ENCODE results near the gene ATAD3A. TPM values are rescaled to one million over a fixed set of nuclear protein-coding genes. Genes with fewer than 3 reads are reported as not detected.

ATAD3A gene
- total RNA-seq, 8 experiments from 2014 or later = 19.8 to 65.2 (median 35.2) TPM

GRCh38 chr1:1573843-1574720 is 62.1 kb downstream of the ATAD3A start:
- Histone ChIP-seq H3K4me3 (peak overlapping the region; percentile 71 to 97 (median 93)), H3K27ac (peak overlapping the region; percentile 100), H3K4me1 (replicated peaks in 1 of 2) (peaks cover 14% of the 10 kb centered on the region in 2 donors)
- in situ Hi-C loops (cut with MboI; ENCODE audit: low pct_unique_long_range_greater_than_20kb in 2 of 9, low sequenced_read_pairs in 9 of 9, unreplicated experiment in 9 of 9) = no loop called here
- 0 to 1% (median 1%) methylated on average over 7 to 38 of the region's 96 CpGs; no CpG with 5 or more reads in 2 of the 10 experiments for WGBS, 10 experiments
- ATAC-seq (replicated peaks in 6 of 8) = peak; percentile 65 to 85 (median 78)

DNA sequence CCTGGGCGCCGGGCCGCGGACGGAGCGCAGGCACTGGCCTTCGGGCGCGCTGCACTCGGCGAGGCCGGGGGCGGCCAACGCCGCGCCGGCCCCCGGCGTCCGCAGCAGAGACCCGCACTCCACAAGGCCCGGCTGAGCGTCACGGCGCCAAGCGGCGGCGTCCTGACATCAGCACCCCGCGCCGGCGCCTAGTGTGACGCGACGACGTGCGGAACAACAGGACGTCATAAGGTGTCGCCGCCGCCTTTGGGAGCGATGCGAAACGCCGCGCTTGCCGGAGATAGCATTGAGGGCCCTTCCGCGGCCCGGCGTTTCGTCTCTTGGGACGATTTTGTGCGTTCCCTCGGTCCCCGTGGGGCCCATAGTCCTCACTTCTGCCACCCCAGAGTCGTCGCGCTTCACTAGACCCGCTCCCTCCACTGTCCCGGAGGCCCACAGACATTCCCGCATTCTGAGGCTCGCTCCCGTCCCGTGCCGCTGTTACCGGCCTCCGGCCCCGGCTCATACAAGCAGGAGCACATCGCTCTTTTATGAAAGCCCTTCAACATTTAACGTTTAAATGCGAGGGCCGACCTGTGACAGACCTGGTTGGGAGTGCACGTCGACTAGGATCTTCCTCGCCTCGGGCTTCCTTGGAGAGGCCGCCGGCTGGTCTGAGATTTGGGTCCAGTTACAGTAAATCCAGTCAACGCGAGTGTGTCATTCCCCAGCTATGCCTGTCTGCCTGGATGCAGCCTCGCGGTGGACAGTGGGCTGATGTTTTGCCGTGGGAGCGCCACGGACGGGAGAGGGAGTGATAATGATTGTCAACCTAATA is 63.0 kb downstream of the ATAD3A start, which contains the start of gene SSU72:
Gene SSU72 (minus strand): TSS at position 143 of the 817 bp plus-strand sequence. CDS start 306 bp downstream, outside the sequence.
- Histone ChIP-seq H3K4me3 (peak within 1 kb of the TSS; percentile 71 to 97 (median 93)), H3K4me1 (replicated peaks in 1 of 2) (peaks cover 14% of the 10 kb centered on the region in 2 donors), H3K27ac (peak within 1 kb of the TSS; percentile 100)
- WGBS, 10 experiments = 0 to 3% (median 1%) methylated on average over 5 to 58 of the region's 87 CpGs; no CpG with 5 or more reads in 1 of the 10 experiments
- ATAC-seq (replicated peaks in 6 of 8) = peak; percentile 81 to 92 (median 88)
- in situ Hi-C loops (cut with MboI; ENCODE audit: low pct_unique_long_range_greater_than_20kb in 2 of 9, low sequenced_read_pairs in 9 of 9, unreplicated experiment in 9 of 9) = no loop called here

DNA sequence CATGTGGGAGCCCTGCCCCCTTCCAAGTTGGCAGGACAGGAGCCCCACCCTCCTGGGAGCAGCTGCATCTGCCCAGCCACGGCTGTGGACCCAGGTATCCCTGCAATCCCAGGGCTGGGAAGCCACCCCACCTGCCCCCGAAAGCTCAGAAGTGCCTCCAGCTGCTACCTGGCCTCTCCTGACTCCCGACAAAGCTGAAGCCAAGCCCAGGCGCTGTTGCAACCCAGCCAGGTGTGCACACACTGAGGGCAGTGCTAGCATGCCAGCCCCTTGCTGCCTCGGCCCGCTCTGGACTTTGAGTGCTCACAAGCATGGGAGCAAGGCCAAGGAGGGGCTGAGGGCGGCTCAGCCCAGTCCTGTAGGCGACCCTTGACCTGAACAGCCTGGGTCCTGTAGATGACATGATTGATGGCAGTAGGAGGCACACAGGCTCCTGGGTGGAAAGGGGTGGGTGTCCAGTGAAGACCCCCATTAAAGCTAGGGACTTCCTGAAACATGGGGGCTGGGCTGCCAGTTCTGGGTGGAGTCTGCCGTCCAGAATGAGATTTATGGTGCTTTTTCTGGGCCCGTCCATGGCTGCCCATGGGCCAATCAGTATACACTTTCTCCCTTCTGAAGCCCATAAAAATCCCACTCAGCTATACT is 65.5 kb downstream of the ATAD3A start:
- ATAC-seq (replicated peaks in 6 of 8) = peak in 3 of 8 experiments; percentile 9 to 13 (median 12)
- Histone ChIP-seq H3K4me1 (replicated peaks in 1 of 2) (peaks cover 14% of the 10 kb centered on the region in 2 donors), H3K4me3 (no peak overlapping the region), H3K27ac (no peak overlapping the region)
- WGBS, 10 experiments = 0 to 47% (median 32%) methylated on average over 1 to 5 of the region's 10 CpGs; no CpG with 5 or more reads in 2 of the 10 experiments
- in situ Hi-C loops (cut with MboI; ENCODE audit: low pct_unique_long_range_greater_than_20kb in 2 of 9, low sequenced_read_pairs in 9 of 9, unreplicated experiment in 9 of 9) = no loop called here

DNA sequence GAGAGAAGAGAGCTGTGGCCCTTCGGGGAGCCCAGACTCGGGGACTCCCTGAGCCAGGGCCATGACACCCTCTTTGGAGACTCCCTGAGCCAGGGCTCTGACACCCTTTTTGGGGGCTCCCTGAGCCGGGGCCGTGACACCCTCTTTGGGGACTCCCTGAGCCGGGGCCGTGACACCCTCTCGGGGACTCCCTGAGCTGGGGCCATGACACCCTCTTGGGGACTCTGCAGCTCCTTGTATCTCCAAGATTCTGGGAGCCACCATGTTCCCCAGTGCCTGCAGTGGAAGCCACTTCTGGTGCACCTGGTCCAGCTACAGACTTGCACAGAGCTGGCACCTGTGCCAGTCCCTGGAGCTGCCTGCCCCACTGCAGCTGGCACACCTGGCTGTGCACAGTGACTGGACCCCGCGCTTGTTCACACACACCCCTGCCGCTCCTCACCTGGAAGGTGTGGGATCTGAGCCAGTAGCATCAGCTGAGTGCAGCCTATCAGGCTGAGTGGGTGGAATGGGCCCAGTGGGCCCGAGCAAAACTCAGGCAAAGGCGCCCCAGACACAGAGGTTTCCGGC is 66.5 kb downstream of the ATAD3A start:
- Histone ChIP-seq H3K4me3 (no peak overlapping the region), H3K27ac (no peak overlapping the region), H3K4me1 (replicated peaks in 1 of 2) (peaks cover 6 to 8% of the 10 kb centered on the region in 2 donors)
- in situ Hi-C loops (cut with MboI; ENCODE audit: low pct_unique_long_range_greater_than_20kb in 2 of 9, low sequenced_read_pairs in 9 of 9, unreplicated experiment in 9 of 9) = no loop called here
- WGBS, 10 experiments = 65 to 100% (median 80%) methylated on average over 2 to 12 of the region's 13 CpGs; no CpG with 5 or more reads in 5 of the 10 experiments
- ATAC-seq (replicated peaks in 6 of 8) = no peak

DNA sequence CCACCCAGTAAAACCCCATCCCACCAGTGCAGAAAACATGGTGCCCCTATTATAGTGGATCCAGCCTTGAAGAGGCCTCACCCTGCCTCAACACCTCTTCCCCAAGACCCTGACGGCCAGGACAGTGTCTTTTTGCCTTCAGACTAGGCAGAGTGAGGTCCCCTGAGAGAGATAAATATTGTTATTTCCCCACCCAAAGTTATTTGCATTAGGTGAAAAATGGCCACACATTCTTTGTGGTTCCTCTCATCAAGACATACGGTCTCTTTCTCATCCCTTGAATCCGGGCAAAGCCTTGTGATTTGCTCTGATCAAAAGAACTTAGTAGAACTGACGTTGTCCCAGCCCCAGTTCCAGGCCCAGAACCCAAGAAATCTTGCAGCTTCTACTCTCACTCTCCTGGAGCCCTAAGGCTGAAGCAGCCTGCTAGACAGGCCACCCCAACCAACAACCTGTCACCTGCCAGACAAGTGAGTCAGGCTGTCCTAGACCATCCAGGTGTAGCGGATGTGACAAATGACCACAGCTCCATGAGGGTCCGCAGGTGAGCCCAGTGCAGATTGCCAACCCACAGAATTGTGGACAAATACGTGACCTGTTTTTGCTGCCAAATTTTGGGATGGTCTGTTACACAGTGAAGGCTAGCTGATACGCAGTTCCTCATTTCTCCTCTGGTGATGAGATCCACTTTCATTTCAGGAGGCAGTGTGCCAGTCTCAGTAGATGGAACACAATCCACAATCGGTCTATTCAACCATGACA is 70.8 kb downstream of the ATAD3A start:
- Histone ChIP-seq H3K27ac (no peak overlapping the region), H3K4me3 (no peak overlapping the region), H3K4me1 (replicated peaks in 1 of 2) (no peaks in the 10 kb centered on the region)
- ATAC-seq (replicated peaks in 6 of 8) = peak in 2 of 8 experiments; percentile 50 to 77
- 0 to 80% (median 53%) methylated on average over 1 to 9 of the region's 9 CpGs; no CpG with 5 or more reads in 1 of the 10 experiments for WGBS, 10 experiments
- in situ Hi-C loops (cut with MboI; ENCODE audit: low pct_unique_long_range_greater_than_20kb in 2 of 9, low sequenced_read_pairs in 9 of 9, unreplicated experiment in 9 of 9) = no loop called here

GRCh38 chr1:1583347-1584010 is 71.5 kb downstream of the ATAD3A start:
- H3K4me3 ChIP-seq = no peak overlapping the region
- in situ Hi-C loops (cut with MboI; ENCODE audit: low pct_unique_long_range_greater_than_20kb in 2 of 9, low sequenced_read_pairs in 9 of 9, unreplicated experiment in 9 of 9) = no loop called here
- ATAC-seq (replicated peaks in 6 of 8) = peak in 3 of 8 experiments; percentile 20 to 24 (median 22)
- no peaks in the 10 kb centered on the region for H3K4me1 ChIP-seq (replicated peaks in 1 of 2)
- no peak overlapping the region for H3K27ac ChIP-seq
- 40 to 84% (median 65%) methylated on average over 2 to 10 of the region's 23 CpGs; no CpG with 5 or more reads in 5 of the 10 experiments for WGBS, 10 experiments

Other genes starting within 250 kb of the ATAD3A start
- 10 to 100 TPM; 34.4 to 62.7 (median 46.5) TPM for gene UBE2J2, start 238.3 kb upstream of the ATAD3A start, total RNA-seq
- gene SCNN1D, start 231.7 kb upstream of the ATAD3A start, total RNA-seq = 1 to 10 TPM; 1.8 to 6.9 (median 3.2) TPM
- gene ACAP3, start 204.2 kb upstream of the ATAD3A start, total RNA-seq = 10 to 100 TPM; 23.9 to 88.9 (median 48.9) TPM
- gene PUSL1, start 203.6 kb upstream of the ATAD3A start, total RNA-seq = 10 to 100 TPM; 12.0 to 45.8 (median 22.4) TPM
- gene INTS11, start 187.5 kb upstream of the ATAD3A start, total RNA-seq = 100 to 1,000 TPM in 4 of 8 experiments, 10 to 100 TPM in 4; 67.5 to 142 (median 103) TPM
- gene CPTP, start 187.4 kb upstream of the ATAD3A start, total RNA-seq = 10 to 100 TPM; 11.2 to 22.4 (median 13.4) TPM
- gene TAS1R3, start 180.9 kb upstream of the ATAD3A start, total RNA-seq = 1 to 10 TPM in 6 of 8 experiments, under 1 TPM in 2; 0.65 to 2.3 (median 1.2) TPM
- gene DVL1, start 162.7 kb upstream of the ATAD3A start, total RNA-seq = 10 to 100 TPM; 47.8 to 81.4 (median 56.8) TPM
- 100 to 1,000 TPM in 2 of 8 experiments, 10 to 100 TPM in 6; 13.2 to 115 (median 34.5) TPM for gene MXRA8, start 153.6 kb upstream of the ATAD3A start, total RNA-seq
- 100 to 1,000 TPM in 7 of 8 experiments, 10 to 100 TPM in 1; 85.0 to 210 (median 152) TPM for gene AURKAIP1, start 137.0 kb upstream of the ATAD3A start, total RNA-seq
- 100 to 1,000 TPM in 7 of 8 experiments, 10 to 100 TPM in 1; 99.6 to 392 (median 163) TPM for gene CCNL2, start 112.8 kb upstream of the ATAD3A start, total RNA-seq
- gene MRPL20, start 104.9 kb upstream of the ATAD3A start, total RNA-seq = 100 to 1,000 TPM; 127 to 221 (median 160) TPM
- gene ANKRD65, start 90.9 kb upstream of the ATAD3A start, total RNA-seq = 1 to 10 TPM in 2 of 8 experiments, under 1 TPM in 6; 0.21 to 1.9 (median 0.61) TPM
- 10 to 100 TPM in 2 of 8 experiments, 1 to 10 TPM in 5, under 1 TPM in 1; 0.51 to 19.5 (median 5.8) TPM for gene VWA1, start 76.5 kb upstream of the ATAD3A start, total RNA-seq
- gene ATAD3C, start 62.5 kb upstream of the ATAD3A start, total RNA-seq = 1 to 10 TPM in 2 of 8 experiments, under 1 TPM in 6; 0.38 to 2.1 (median 0.64) TPM
- gene ATAD3B, start 40.4 kb upstream of the ATAD3A start, total RNA-seq = 10 to 100 TPM; 15.2 to 66.0 (median 32.7) TPM
- 10 to 100 TPM in 5 of 8 experiments, 1 to 10 TPM in 1, under 1 TPM in 2; 0.61 to 14.0 (median 10.5) TPM for gene TMEM240, start 28.5 kb downstream of the ATAD3A start, total RNA-seq
- gene SSU72, start 62.7 kb downstream of the ATAD3A start, total RNA-seq = 100 to 1,000 TPM in 2 of 8 experiments, 10 to 100 TPM in 6; 73.2 to 138 (median 95.5) TPM
- gene FNDC10, start 88.0 kb downstream of the ATAD3A start, total RNA-seq = 10 to 100 TPM in 1 of 8 experiments, 1 to 10 TPM in 7; 4.6 to 10.3 (median 6.9) TPM
- 10 to 100 TPM; 19.4 to 71.9 (median 41.6) TPM for gene MIB2, start 103.3 kb downstream of the ATAD3A start, total RNA-seq
- gene MMP23B, start 120.0 kb downstream of the ATAD3A start, total RNA-seq = 10 to 100 TPM in 1 of 8 experiments, 1 to 10 TPM in 7; 1.3 to 11.8 (median 2.5) TPM
- 10 to 100 TPM; 15.5 to 32.9 (median 23.5) TPM for gene CDK11B, start 146.8 kb downstream of the ATAD3A start, total RNA-seq
- 10 to 100 TPM; 35.5 to 98.7 (median 58.9) TPM for gene SLC35E2B, start 180.6 kb downstream of the ATAD3A start, total RNA-seq
- 10 to 100 TPM; 17.8 to 44.6 (median 25.1) TPM for gene CDK11A, start 212.2 kb downstream of the ATAD3A start, total RNA-seq